HCT116 (cell line): Measurements from ENCODE around the gene IST1. TPM values are rescaled to one million over a fixed set of nuclear protein-coding genes. Genes with fewer than 3 reads are reported as not detected.

Experiments
- ATAC-seq: fragments of 200-7000 bp; cut with Tn5 transposase; 2 replicates; pipeline ENCODE4 v1.9.1; 2020; ENCODE audit warnings: mild to moderate bottlenecking, moderate library complexity
- BruUV-seq: library from RNA; stranded (reverse); fragments of 400-500 nt; replicated peaks from 2 replicates; lab custom pipeline; 2021; lab: Mats Ljungman, UMichigan
- CTCF ChIA-PET: fragments of 300-600 bp; sonication (Branson Sonifier 250); formaldehyde crosslinking; loops from one replicate; lab custom pipeline; 2021; ENCODE audit warnings: antibody characterized with exemption; lab: Charles Lee
- POLR2A ChIA-PET: fragments of 300-600, 350-600 bp; sonication (Branson Sonifier 250); formaldehyde crosslinking; loops from one replicate; lab custom pipeline; 2021; ENCODE audit warnings: antibody characterized with exemption; lab: Charles Lee
- RAD21 ChIA-PET, 2 experiments: fragments of 300-600 bp; sonication (Branson Sonifier 250); formaldehyde crosslinking; loops; one replicate each; lab custom pipeline; 2023; ENCODE audit warnings: low total read pairs in 2 of 2; ENCODE audit not compliant: uncharacterized antibody in 2 of 2, unreplicated experiment in 2 of 2, low non-redundant PET in 1 of 2; lab: Charles Lee
- DNase-seq: peaks from one replicate; pipeline ENCODE4 v3.0.0-alpha.2; 2010; ENCODE audit warnings: low read depth, low spot score
- H2AFZ ChIP-seq: fragments of 200-600 bp; shearing (Covaris generic), sonication (generic); 2 replicates; pipeline ENCODE4 v1.6.1; 2017; ENCODE audit warnings: low read depth, mixed run types, mixed read lengths, antibody characterized with exemption, low read length; ENCODE audit not compliant: poor library complexity, severe bottlenecking
- H3K27ac ChIP-seq: 2 replicates; pipeline ENCODE4 v1.5.1; 2012; ENCODE audit warnings: low read depth, low read length
- H3K27me3 ChIP-seq: fragments of 200-600 bp; sonication (generic); 2 replicates; pipeline ENCODE4 v1.6.1; 2016; ENCODE audit warnings: mixed run types, low read length, mixed read lengths; ENCODE audit not compliant: insufficient read depth
- H3K36me3 ChIP-seq, 2 experiments: fragments of 200-500 bp in 1 of 2; fragments of 200-600 bp in 1 of 2; sonication (Bioruptor generic) in 1 of 2; sonication (generic) in 1 of 2; 2 replicates each; pipeline versions ENCODE4 v1.5.1 to v1.6.1; 2014 to 2016; ENCODE audit warnings: low read length in 2 of 2, inconsistent platforms in 1 of 2, mixed read lengths in 1 of 2, mixed run types in 1 of 2; ENCODE audit not compliant: insufficient read depth in 2 of 2, control insufficient read depth in 1 of 2
- H3K4me1 ChIP-seq, 2 experiments: fragments of 200-600 bp in 1 of 2; sonication (generic) in 1 of 2; 2 replicates each; pipeline versions ENCODE4 v1.5.1 to v1.6.1; 2012 to 2017; ENCODE audit warnings: low read length in 2 of 2, inconsistent platforms in 1 of 2, mild to moderate bottlenecking in 1 of 2, mixed read lengths in 1 of 2, mixed run types in 1 of 2, moderate library complexity in 1 of 2; ENCODE audit not compliant: insufficient read depth in 2 of 2, control insufficient read depth in 1 of 2
- H3K4me2 ChIP-seq: fragments of 200-600 bp; sonication (generic); 2 replicates; pipeline ENCODE4 v1.6.1; 2017; ENCODE audit warnings: mixed run types, low read length, mixed read lengths
- H3K4me3 ChIP-seq, 2 experiments: fragments of 200-600 bp in 1 of 2; sonication (generic) in 1 of 2; replicated peaks in 1 of 2; 2 replicates each; pipeline ENCODE4 v1.5.1; 2011 to 2016; ENCODE audit warnings: low read length in 2 of 2, control low read depth in 1 of 2, low read depth in 1 of 2, mild to moderate bottlenecking in 1 of 2, mixed read lengths in 1 of 2, mixed run types in 1 of 2
- H3K79me2 ChIP-seq: fragments of 200-600 bp; sonication (generic); 2 replicates; pipeline ENCODE4 v1.6.1; 2017; ENCODE audit warnings: mild to moderate bottlenecking, mixed run types, low read length, moderate library complexity, mixed read lengths; ENCODE audit not compliant: insufficient read depth
- H3K9ac ChIP-seq: fragments of 200-600 bp; sonication (generic); 2 replicates; pipeline ENCODE4 v1.6.1; 2016; ENCODE audit warnings: low read length, mixed read lengths
- H3K9me2 ChIP-seq: fragments of 200-600 bp; sonication (generic), shearing (Covaris generic); 2 replicates; pipeline ENCODE4 v1.6.1; 2017; ENCODE audit warnings: mixed run types, mild to moderate bottlenecking, moderate library complexity; ENCODE audit not compliant: insufficient read depth
- H3K9me3 ChIP-seq, 2 experiments: fragments of 200-500 bp in 1 of 2; fragments of 200-600 bp in 1 of 2; sonication (Bioruptor generic) in 1 of 2; sonication (generic) in 1 of 2; 2 replicates each; pipeline ENCODE4 v1.6.1; 2014 to 2017; ENCODE audit warnings: low read length in 2 of 2, mixed read lengths in 2 of 2, inconsistent platforms in 1 of 2, low read depth in 1 of 2, mild to moderate bottlenecking in 1 of 2, mixed run types in 1 of 2, moderate library complexity in 1 of 2; ENCODE audit not compliant: control insufficient read depth in 1 of 2, insufficient read depth in 1 of 2
- H4K20me1 ChIP-seq: fragments of 200-600 bp; sonication (generic), shearing (Covaris generic); 2 replicates; pipeline ENCODE4 v1.6.1; 2017; ENCODE audit warnings: mixed run types, mild to moderate bottlenecking, moderate library complexity; ENCODE audit not compliant: insufficient read depth
- ATF3 ChIP-seq: IDR thresholded peaks from 2 replicates; pipeline ENCODE4 v1.6.1; 2012
- CTCF ChIP-seq, 3 experiments: fragments of 200-600 bp in 1 of 3; sonication (generic) in 1 of 3; IDR thresholded peaks in 2 of 3; conservative IDR thresholded peaks in 1 of 3; 2 replicates each; pipeline ENCODE4 v1.5.1; 2012 to 2017; ENCODE audit warnings: low read depth in 2 of 3, low read length in 2 of 3, antibody characterized with exemption in 1 of 3, borderline replicate concordance in 1 of 3, control low read depth in 1 of 3, mild to moderate bottlenecking in 1 of 3, mixed read lengths in 1 of 3, mixed run types in 1 of 3, moderate library complexity in 1 of 3; ENCODE audit not compliant: insufficient read depth in 1 of 3
- ELF1 ChIP-seq: IDR thresholded peaks from 2 replicates; pipeline ENCODE4 v1.6.1; 2012; ENCODE audit warnings: low read depth, borderline replicate concordance
- EZH2phosphoT487 ChIP-seq: fragments of 200-600 bp; IDR thresholded peaks from 2 replicates; pipeline ENCODE4 v1.6.1; 2018; ENCODE audit warnings: antibody characterized with exemption, borderline replicate concordance
- FOSL1 ChIP-seq: IDR thresholded peaks from 2 replicates; pipeline ENCODE4 v1.6.1; 2012; ENCODE audit warnings: low read depth
- JUND ChIP-seq: IDR thresholded peaks from 2 replicates; pipeline ENCODE4 v1.6.1; 2012
- POLR2A ChIP-seq: IDR thresholded peaks from 2 replicates; pipeline ENCODE4 v1.7.0; 2011; ENCODE audit warnings: borderline replicate concordance; ENCODE audit not compliant: insufficient read depth, insufficient read length; ENCODE audit errors: extremely low read depth
- POLR2AphosphoS5 ChIP-seq: IDR thresholded peaks from 2 replicates; pipeline ENCODE4 v1.6.1; 2011; ENCODE audit warnings: mild to moderate bottlenecking, low read depth, low read length, moderate library complexity
- REST ChIP-seq: IDR thresholded peaks from 2 replicates; pipeline ENCODE4 v1.6.1; 2012; ENCODE audit warnings: low read depth
- SRF ChIP-seq: IDR thresholded peaks from 2 replicates; pipeline ENCODE4 v1.6.1; 2012; ENCODE audit warnings: low read depth
- ZBTB33 ChIP-seq: IDR thresholded peaks from 2 replicates; pipeline ENCODE4 v1.6.1; 2011; ENCODE audit warnings: mild to moderate bottlenecking, low read length, moderate library complexity; ENCODE audit not compliant: insufficient replicate concordance; ENCODE audit errors: extremely low read depth
- intact Hi-C: fragments of 100-400 bp; cut with micrococcal nuclease; formaldehyde crosslinking; loops from 2 replicates; pipeline ENCODE4 v1.10.0; 2022
- total RNA-seq: library from RNA; stranded (reverse); gene quantifications from one replicate; pipeline ENCODE4 v1.2.1, GENCODE V29; 2021; ENCODE audit not compliant: unreplicated experiment

Gene IST1
- total RNA-seq, 1 experiment from 2014 or later = 191 TPM

GRCh38 chr16:71855937-71856662 lies 39.2 kb upstream of the IST1 start:
- intact Hi-C loops = no loop called here
- Histone ChIP-seq H3K4me1 (no peaks in the 10 kb centered on the region), H3K4me3 (no peak overlapping the region), H3K9me3 (no peaks in the 10 kb centered on the region), H3K27me3 (no peaks in the 10 kb centered on the region), H4K20me1 (peaks cover 4% of the 10 kb centered on the region; the same call in 1 of the 2 replicates), H3K9me2 (no peaks in the 10 kb centered on the region), H2AFZ (no peak overlapping the region), H3K36me3 (peaks cover 6 to 7% of the 10 kb centered on the region in 2 experiments; a peak in 3 of 4 replicates), H3K79me2 (peaks cover 7% of the 10 kb centered on the region; the same call in 1 of the 2 replicates), H3K4me2 (no peak overlapping the region), H3K27ac (no peak overlapping the region), H3K9ac (no peak overlapping the region)
- ChIA-PET CTCF (interaction anchor here (0.7 kb wide), 1 partner anchor 26 kb away, joined by 3 read pairs; no protein-coding TSS in a partner anchor), RAD21 (no interaction called here), POLR2A (no interaction called here)
- TF ChIP-seq FOSL1 (no peak), ZBTB33 (no peak), CTCF (IDR thresholded peaks at IDR 0.05 in 2 of 3, conservative IDR thresholded peaks at IDR 0.05 in 1 of 3; ENCODE audit: borderline replicate concordance in 1 of 3, insufficient read depth in 1 of 3, low read depth in 2 of 3, low read length in 2 of 3) (no peak), POLR2AphosphoS5 (no peak), POLR2A (no peak), ELF1 (no peak), EZH2phosphoT487 (no peak), REST (no peak), SRF (no peak), ATF3 (no peak), JUND (no peak)
- DNase-seq (no peak), ATAC-seq (no peak)
- BruUV-seq = no TSS peak
